Neural crest cell (in vitro differentiated cells): Measurements from ENCODE around the gene ELN. TPM values are rescaled to one million over a fixed set of nuclear protein-coding genes. Genes with fewer than 3 reads are reported as not detected.
"Not testable (repeated sequence)": the region's sequence is repeated elsewhere in the genome, so short reads cannot be mapped to it uniquely, and the experiment has no call there.

Experiments
- DNase-seq: peaks from one replicate; pipeline ENCODE4 v3.0.0; 2021; ENCODE audit warnings: low read depth, mixed read lengths, low spot score
- H3K27ac Mint-ChIP-seq: one replicate; pipeline ENCODE4 v1.8.0; 2021; ENCODE audit warnings: mild to moderate bottlenecking, mixed read lengths; ENCODE audit not compliant: unreplicated experiment
- H3K27me3 Mint-ChIP-seq: 2 replicates; pipeline ENCODE4 v1.8.0; 2021; ENCODE audit warnings: low read depth, mild to moderate bottlenecking, mixed read lengths
- H3K36me3 Mint-ChIP-seq: 2 replicates; pipeline ENCODE4 v1.8.0; 2021; ENCODE audit warnings: low read depth, mild to moderate bottlenecking, mixed read lengths
- H3K4me1 Mint-ChIP-seq: 2 replicates; pipeline ENCODE4 v1.8.0; 2021; ENCODE audit warnings: mixed read lengths
- H3K4me3 Mint-ChIP-seq: one replicate; pipeline ENCODE4 v1.8.0; 2021; ENCODE audit warnings: mild to moderate bottlenecking, mixed read lengths
- H3K9me3 Mint-ChIP-seq: 2 replicates; pipeline ENCODE4 v1.8.0; 2021; ENCODE audit warnings: mixed read lengths
- total RNA-seq: library from RNA; stranded (reverse); gene quantifications from 2 replicates; pipeline ENCODE4 v1.2.1, GENCODE V29; 2021
- TF ChIP-seq, protein P1 (sequence below): fragments of 200-600 bp; sonication (generic); conservative IDR thresholded peaks from 2 replicates; pipeline ENCODE4 v1.5.0; 2021; ENCODE audit warnings: antibody characterized with exemption, mild to moderate bottlenecking

The ELN gene
- total RNA-seq, 1 donor from 2014 or later: 1.0 TPM

DNA sequence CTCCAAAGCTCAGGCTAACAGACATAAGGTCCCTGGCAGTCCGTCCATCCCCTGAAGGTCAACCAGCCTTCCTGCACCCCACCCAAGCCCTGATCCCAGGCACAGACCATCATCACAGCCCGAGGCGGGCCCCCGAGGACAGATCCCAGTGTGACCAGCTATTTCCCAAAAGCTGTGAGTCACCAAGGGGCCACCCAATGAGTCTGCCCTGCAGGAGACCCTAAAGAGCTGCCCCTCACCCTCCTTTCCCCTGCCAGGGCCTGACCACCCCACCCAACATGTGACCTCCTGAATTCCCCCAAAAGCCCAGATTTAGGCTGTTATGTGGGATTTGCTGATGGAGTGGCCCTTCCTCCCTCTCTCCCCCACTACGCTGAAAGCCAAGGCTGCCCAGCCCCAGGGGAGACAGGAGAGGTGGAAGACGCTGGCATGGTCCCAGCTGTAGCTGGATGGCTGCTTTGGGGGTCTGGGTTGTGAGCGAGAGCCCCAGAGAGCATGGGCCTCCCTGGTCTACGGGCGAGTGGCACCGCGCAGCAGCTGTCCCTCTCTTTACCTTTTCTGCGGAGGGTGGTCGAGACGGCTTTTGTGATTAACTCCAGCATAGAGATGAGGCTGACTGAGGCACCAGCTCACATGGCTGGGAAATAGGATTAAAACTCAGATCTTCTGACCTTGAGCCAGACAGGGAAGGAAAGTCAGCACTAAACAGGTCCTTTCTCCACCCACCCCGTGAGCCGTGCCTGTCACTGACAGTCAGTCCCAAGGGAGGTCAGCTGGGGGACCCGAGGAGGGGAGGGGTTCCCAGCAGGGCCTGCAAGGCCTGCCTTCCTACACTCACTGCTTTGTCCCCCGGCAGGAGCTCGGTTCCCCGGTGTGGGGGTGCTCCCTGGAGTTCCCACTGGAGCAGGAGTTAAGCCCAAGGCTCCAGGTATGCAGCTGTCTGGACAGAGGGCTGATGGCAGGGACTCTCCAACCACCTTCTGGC lies 16.7 kb downstream of the ELN start:
- Mint-ChIP-seq H3K9me3 (no peaks in the 10 kb centered on the region), H3K4me3 (no peak overlapping the region)

DNA sequence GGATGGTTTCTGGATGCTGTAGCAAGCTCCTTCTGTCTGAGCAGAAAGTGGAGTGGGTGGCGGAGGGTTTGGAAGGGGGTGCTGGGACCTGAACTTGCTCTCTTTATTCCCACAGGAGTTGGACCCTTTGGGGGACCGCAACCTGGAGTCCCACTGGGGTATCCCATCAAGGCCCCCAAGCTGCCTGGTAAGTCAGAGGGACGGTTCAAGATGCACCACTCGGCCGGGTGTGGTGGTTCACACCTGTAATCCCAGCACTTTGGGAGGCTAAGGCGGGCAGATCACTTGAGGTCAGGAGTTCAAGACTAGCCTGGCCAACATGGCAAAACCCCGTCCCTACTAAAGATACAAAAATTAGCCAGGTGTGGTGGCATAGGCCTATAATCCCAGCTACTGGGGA lies 18.6 kb downstream of the ELN start:
- not testable (repeated sequence) for H3K27me3 Mint-ChIP-seq, DNase-seq, H3K4me1 Mint-ChIP-seq, H3K36me3 Mint-ChIP-seq, H3K4me3 Mint-ChIP-seq, H3K27ac Mint-ChIP-seq, H3K9me3 Mint-ChIP-seq

More for the DNA sequence above, 16.7 kb downstream of the ELN start:
- H3K4me1 Mint-ChIP-seq: peaks cover 5% of the 10 kb centered on the region
- peaks cover 9% of the 10 kb centered on the region for H3K27me3 Mint-ChIP-seq
- no peaks in the 10 kb centered on the region for H3K36me3 Mint-ChIP-seq
- DNase-seq: no peak
- H3K27ac Mint-ChIP-seq: no peak overlapping the region
- TF ChIP-seq, protein P1, sequence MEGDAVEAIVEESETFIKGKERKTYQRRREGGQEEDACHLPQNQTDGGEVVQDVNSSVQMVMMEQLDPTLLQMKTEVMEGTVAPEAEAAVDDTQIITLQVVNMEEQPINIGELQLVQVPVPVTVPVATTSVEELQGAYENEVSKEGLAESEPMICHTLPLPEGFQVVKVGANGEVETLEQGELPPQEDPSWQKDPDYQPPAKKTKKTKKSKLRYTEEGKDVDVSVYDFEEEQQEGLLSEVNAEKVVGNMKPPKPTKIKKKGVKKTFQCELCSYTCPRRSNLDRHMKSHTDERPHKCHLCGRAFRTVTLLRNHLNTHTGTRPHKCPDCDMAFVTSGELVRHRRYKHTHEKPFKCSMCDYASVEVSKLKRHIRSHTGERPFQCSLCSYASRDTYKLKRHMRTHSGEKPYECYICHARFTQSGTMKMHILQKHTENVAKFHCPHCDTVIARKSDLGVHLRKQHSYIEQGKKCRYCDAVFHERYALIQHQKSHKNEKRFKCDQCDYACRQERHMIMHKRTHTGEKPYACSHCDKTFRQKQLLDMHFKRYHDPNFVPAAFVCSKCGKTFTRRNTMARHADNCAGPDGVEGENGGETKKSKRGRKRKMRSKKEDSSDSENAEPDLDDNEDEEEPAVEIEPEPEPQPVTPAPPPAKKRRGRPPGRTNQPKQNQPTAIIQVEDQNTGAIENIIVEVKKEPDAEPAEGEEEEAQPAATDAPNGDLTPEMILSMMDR: no peak

DNA sequence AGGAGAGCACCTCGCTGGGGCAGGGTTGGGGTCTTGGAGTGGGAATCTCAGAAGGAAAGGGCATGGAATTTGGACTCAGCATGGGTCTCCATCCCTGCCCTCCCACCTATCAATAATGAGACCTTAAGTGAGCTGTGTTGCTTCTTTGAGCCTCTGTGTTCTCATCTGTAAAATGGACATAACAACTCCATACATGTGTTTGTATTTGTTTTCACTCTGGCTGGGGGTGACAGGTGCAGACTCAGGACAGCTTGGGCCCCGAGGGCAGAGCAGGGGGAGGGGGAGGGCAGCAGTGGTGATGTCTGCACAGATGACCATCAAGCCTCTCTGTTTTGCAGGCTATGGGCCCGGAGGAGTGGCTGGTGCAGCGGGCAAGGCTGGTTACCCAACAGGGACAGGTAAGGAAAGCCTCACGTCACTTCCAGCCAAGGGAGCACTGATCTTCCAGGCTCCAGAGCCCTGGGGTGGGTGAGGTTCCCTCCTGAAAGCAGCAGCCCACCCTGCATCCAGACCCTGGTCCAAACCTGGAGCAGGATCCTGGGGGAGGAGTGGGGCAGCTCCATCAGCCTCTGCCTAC lies 19.9 kb downstream of the ELN start:
- Mint-ChIP-seq H3K27ac (no peak overlapping the region), H3K9me3 (no peaks in the 10 kb centered on the region), H3K4me3 (no peak overlapping the region), H3K36me3 (no peaks in the 10 kb centered on the region), H3K27me3 (peaks cover 19% of the 10 kb centered on the region), H3K4me1 (peaks cover 5% of the 10 kb centered on the region)
- TF ChIP-seq, protein P1: no peak
- DNase-seq: no peak

DNA sequence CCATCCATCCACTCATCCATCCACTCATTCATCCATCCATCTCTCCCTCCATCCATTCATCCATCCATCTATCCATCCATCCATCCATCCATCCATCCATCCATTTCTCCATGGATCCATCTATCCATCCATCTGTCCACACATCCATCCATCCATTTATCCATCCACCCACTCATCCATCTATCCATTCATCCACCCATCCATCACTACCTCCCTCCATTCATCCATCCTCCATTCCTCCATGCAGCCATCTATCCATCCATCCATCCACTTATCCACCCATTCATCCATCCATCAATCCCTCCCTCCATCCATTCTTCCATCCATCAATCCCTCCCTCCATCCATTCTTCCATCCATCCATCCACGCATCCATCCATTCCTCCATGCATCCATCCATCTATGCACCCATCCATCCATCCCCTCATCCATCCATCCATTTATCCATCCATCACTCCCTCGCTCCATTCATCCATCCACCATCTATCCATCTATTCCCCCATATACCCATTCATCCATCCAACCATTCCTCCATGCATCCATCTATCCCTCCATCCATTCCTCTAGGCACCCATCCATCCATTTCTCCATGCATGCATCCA lies 21.1 kb downstream of the ELN start:
- Mint-ChIP-seq H3K36me3 (no peaks in the 10 kb centered on the region), H3K27ac (no peak overlapping the region), H3K4me3 (no peak overlapping the region), H3K4me1 (no peaks in the 10 kb centered on the region), H3K9me3 (no peaks in the 10 kb centered on the region), H3K27me3 (peaks cover 24% of the 10 kb centered on the region)
- TF ChIP-seq, protein P1: no peak
- no peak for DNase-seq

DNA sequence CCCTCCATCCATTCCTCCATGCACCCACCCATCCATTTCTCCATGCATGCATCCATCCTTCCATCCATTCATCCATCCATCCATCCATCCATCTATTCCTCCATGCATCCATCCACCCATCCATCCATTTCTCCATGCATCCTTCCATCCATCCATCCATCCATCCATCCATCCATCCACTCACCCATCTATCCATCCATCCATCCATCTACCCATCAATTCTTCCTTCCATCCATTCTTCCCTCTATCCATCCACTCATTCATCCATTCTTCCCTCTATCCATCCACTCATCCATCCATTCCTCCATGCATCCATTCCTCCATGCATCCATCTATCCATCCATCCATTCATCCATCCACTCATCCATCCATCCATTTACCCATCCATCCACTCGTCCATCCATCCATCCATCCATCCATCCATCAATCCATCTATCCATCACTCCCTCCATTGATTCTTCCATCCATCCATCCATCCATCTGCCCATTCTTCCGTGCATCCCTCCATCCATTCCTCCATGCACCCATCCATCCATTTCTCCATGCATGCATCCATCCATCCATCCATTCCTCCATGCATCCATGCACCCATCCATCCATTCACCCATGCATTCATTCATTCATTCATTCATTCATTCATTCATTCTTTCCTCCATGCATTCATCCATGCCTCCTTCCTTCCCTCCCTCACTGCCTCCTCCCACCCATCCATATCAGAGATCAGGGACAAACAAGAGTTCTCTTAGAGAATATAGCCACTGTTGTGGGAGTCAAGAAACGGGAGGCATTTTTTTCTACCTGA lies 22.2 kb downstream of the ELN start:
- Mint-ChIP-seq H3K27ac (no peak overlapping the region), H3K4me3 (no peak overlapping the region), H3K9me3 (no peaks in the 10 kb centered on the region), H3K27me3 (peaks cover 31% of the 10 kb centered on the region), H3K36me3 (no peaks in the 10 kb centered on the region), H3K4me1 (no peaks in the 10 kb centered on the region)
- no peak for DNase-seq
- TF ChIP-seq, protein P1: no peak
